ENCODE results near the gene ZNFX1. TPM values are rescaled to one million over a fixed set of nuclear protein-coding genes. Genes with fewer than 3 reads are reported as not detected.

ZNFX1 gene
- total and polyA plus RNA-seq, 5 experiments from 2014 or later = 28.1 to 57.2 (median 45.0) TPM

DNA sequence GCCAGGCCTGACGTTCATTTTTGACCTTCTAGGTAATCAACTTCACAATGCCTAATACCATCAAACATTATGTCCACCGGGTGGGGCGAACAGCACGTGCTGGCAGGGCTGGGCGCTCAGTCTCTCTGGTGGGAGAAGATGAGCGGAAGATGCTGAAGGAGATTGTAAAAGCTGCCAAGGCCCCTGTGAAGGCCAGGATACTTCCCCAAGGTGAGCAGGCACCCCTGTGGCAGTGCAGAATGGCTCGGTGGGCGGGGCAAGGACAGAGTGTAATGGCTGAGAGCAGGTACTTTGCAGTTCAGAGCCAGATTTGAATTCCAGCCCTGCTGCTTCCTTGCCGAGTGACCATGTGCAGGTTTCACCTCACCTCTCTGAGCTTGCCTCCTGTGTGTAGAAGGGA is 41.6 kb downstream of the ZNFX1 start:
- ATAC-seq (no peak), DNase-seq (no peak)
- Mint-ChIP-seq H3K36me3 (peaks cover 4 to 91% (median 31%) of the 10 kb centered on the region in 3 donors), H3K27ac (peak overlapping the region in 4 of 10 donors; percentile 18 to 46 (median 36)), H3K9me3 (no peaks in the 10 kb centered on the region), H3K27me3 (no peaks in the 10 kb centered on the region), H3K4me3 (no peak overlapping the region), H3K4me1 (peaks cover under 1 to 8% (median 4%) of the 10 kb centered on the region in 4 donors)
- POLR2A ChIA-PET = interaction anchor here (0.5 to 1.9 kb wide), 2 partner anchors 11 to 87 kb away, joined by 7 to 8 read pairs; no protein-coding TSS in a partner anchor

DNA sequence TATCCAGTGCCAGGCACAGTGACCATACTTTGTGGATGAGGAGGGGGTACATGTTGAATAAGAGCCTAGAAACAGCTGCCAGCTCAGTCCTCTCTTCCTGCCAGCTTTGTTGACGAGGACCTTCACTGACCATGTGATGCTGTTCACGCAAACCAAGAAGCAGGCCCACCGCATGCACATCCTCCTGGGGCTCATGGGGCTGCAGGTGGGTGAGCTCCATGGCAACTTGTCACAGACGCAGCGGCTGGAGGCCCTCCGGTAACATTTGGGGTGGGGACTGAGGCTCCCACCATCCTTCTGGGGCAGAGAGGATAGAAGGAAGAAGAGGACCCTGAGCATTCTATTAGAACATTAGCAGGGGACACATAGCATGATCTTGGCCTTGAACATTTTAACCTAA is 43.0 kb downstream of the ZNFX1 start:
- H3K27ac Mint-ChIP-seq = peak overlapping the region in 6 of 10 donors; percentile 40 to 83 (median 68)
- POLR2A ChIA-PET = no interaction called here
- H3K4me3 Mint-ChIP-seq = no peak overlapping the region
- H3K27me3 Mint-ChIP-seq = no peaks in the 10 kb centered on the region
- peaks cover 4 to 91% (median 35%) of the 10 kb centered on the region in 3 donors for H3K36me3 Mint-ChIP-seq
- DNase-seq (no peak), ATAC-seq (no peak)
- peaks cover 3 to 14% (median 9%) of the 10 kb centered on the region in 4 donors for H3K4me1 Mint-ChIP-seq
- H3K9me3 Mint-ChIP-seq = no peaks in the 10 kb centered on the region

DNA sequence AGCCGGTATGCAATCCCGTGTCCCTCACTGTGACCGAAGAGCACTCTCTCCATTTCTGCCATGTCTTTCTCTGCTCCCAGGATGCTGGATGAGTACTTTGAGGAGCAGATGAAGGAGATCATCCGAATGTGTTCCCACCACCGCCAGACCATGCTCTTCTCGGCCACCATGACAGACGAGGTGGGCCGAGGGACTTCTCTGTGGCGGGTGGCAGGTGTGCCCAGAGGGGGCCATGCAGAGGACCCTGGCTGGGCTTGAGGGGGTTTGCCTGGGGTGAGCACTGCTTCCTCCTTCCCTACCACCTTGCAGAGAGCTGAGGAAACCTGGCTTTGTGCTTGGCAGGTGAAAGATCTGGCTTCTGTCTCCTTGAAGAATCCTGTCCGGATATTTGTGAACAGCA is 44.6 kb downstream of the ZNFX1 start:
- ATAC-seq (no peak), DNase-seq (no peak)
- H3K27ac Mint-ChIP-seq = no peak overlapping the region
- peaks cover 5 to 14% (median 9%) of the 10 kb centered on the region in 4 donors for H3K4me1 Mint-ChIP-seq
- POLR2A ChIA-PET = interaction anchor here (1.1 kb wide), 1 partner anchor 43 kb away, joined by 3 read pairs; no protein-coding TSS in a partner anchor
- H3K9me3 Mint-ChIP-seq = no peaks in the 10 kb centered on the region
- no peak overlapping the region for H3K4me3 Mint-ChIP-seq
- H3K27me3 Mint-ChIP-seq = no peaks in the 10 kb centered on the region
- peaks cover 4 to 91% (median 37%) of the 10 kb centered on the region in 3 donors for H3K36me3 Mint-ChIP-seq

DNA sequence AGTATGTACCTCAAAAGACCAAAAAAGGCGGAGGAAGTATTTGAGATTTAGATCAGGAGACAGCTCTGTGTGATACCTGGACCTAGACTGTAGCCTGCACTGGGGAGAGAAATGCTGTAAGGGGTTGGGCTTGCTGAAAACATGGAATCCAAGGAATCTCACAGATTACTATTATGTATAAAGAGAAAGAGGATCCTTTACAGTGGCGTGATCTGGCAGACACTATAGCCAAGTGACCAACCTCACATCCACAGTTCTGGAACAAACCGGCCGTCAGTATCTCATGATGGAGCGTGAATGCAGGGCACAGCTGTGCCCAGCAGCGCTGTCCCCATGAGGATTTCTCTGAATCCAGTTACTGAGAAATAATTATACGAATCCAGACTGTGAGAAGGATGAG is 46.4 kb downstream of the ZNFX1 start:
- POLR2A ChIA-PET = no interaction called here
- Mint-ChIP-seq H3K27me3 (no peaks in the 10 kb centered on the region), H3K36me3 (peaks cover 0 to 93% (median 43%) of the 10 kb centered on the region in 3 donors), H3K4me3 (no peak overlapping the region), H3K4me1 (peaks cover 4 to 14% (median 9%) of the 10 kb centered on the region in 4 donors), H3K9me3 (no peaks in the 10 kb centered on the region), H3K27ac (peak overlapping the region in 1 of 10 donors; percentile 84)
- DNase-seq = no peak
- ATAC-seq = no peak

DNA sequence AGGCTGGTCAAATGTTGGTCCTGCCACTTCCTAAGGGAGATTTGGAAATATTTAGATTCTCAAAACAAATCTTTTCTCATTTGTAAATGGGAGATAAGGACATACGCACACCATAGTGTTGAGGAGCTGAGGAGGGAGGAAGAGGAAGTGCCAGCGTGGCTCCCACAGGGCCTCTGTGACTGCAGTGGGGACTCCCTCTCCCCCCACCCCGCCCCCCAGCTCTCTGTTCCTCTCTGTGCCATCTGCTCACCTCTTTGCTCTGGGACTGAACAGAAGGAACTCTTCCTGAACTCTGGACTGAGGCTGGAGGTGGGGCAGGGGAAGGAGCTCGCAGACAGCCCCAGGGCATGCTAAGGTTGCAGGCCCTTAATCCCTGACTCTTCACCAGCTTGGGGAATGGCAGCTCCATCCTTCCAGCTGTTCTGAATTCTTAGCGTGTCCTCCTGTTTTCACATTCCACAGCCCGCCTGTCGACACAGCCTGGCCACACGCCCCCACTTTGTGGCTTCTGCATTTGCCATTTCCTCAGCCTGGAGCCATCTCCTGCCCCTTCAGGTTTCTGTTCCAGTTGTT is 47.2 kb downstream of the ZNFX1 start:
- H3K9me3 Mint-ChIP-seq = no peaks in the 10 kb centered on the region
- ATAC-seq (no peak), DNase-seq (no peak)
- H3K36me3 Mint-ChIP-seq = peaks cover 7 to 93% (median 46%) of the 10 kb centered on the region in 3 donors
- POLR2A ChIA-PET = interaction anchor here (0.5 to 1.1 kb wide), 2 partner anchors 11 to 705 kb away, joined by 4 to 5 read pairs; no protein-coding TSS in a partner anchor
- no peak overlapping the region for H3K4me3 Mint-ChIP-seq
- no peaks in the 10 kb centered on the region for H3K27me3 Mint-ChIP-seq
- H3K4me1 Mint-ChIP-seq = peaks cover 8 to 14% (median 12%) of the 10 kb centered on the region in 4 donors
- H3K27ac Mint-ChIP-seq = peak overlapping the region in 2 of 10 donors; percentile 10 to 84

DNA sequence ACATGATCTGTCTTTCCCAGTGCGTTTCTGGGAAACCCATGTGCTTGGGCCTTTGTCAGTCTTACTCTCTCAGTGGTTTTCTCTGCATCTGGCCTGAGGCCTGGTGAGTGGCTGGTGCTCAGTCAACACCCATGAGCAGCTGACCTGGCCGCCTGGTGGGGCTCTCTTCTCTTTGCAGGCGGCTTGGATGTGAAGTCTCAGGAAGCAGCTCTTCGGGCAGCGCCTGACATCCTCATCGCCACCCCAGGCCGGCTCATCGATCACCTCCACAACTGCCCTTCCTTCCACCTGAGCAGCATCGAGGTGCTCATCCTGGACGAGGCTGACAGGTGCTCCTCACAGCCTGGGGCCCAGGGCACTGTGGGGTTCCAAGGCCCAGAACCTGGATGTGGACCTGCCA is 47.8 kb downstream of the ZNFX1 start:
- Mint-ChIP-seq H3K4me1 (peaks cover 8 to 14% (median 13%) of the 10 kb centered on the region in 4 donors), H3K4me3 (no peak overlapping the region), H3K36me3 (peaks cover 7 to 93% (median 49%) of the 10 kb centered on the region in 3 donors), H3K27ac (peak overlapping the region in 1 of 10 donors; percentile 68), H3K9me3 (no peaks in the 10 kb centered on the region), H3K27me3 (no peaks in the 10 kb centered on the region)
- ATAC-seq (no peak), DNase-seq (no peak)
- POLR2A ChIA-PET = interaction anchor here (0.5 to 1.1 kb wide), 2 partner anchors 10 to 705 kb away, joined by 4 to 5 read pairs; no protein-coding TSS in a partner anchor

DNA sequence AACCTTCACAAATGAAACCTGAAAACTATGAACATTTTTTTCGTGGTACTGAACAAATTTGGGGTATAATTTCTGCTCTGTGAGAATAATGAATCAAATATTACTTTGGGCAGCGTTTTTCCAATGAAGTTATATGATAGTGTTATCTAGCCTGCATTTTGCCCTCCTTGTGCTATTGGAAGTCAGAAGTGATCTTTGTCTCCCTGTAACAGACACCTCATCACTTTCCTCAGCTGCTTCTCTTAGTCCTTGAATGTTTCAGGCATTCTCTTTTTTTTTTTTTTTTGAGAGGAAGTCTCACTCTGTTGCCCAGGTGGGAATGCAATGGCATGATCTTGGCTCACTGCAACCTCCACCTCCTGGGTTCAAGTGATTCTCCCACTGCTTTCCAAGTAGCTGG is 48.5 kb downstream of the ZNFX1 start:
- peaks cover 6 to 14% (median 10%) of the 10 kb centered on the region in 4 donors for H3K4me1 Mint-ChIP-seq
- DNase-seq = no peak
- no peak for ATAC-seq
- H3K9me3 Mint-ChIP-seq = no peaks in the 10 kb centered on the region
- H3K27me3 Mint-ChIP-seq = no peaks in the 10 kb centered on the region
- peaks cover 7 to 93% (median 48%) of the 10 kb centered on the region in 3 donors for H3K36me3 Mint-ChIP-seq
- no peak overlapping the region for H3K4me3 Mint-ChIP-seq
- POLR2A ChIA-PET = interaction anchor here (0.8 to 1.1 kb wide), 2 partner anchors 10 to 14 kb away, joined by 5 read pairs; partner anchors contain the start of gene DDX27
- peak overlapping the region in 2 of 10 donors; percentile 38 to 68 for H3K27ac Mint-ChIP-seq

DNA sequence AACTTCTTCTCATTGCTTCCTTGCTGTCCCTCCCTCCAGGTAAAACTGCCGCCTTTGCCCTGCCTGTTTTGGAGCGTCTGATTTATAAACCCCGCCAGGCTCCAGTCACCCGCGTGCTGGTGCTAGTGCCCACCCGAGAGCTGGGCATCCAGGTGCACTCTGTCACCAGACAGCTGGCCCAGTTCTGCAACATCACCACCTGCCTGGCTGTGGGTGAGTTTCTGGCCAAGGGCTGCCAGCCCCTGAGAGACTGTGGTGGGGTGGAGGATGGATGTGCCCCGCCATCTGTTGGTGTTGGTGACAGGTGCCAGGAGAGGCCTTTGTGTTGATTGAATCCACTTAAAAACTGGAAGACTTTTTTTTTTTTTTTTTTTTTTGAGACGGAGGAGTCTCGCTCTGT is 49.2 kb downstream of the ZNFX1 start:
- Mint-ChIP-seq H3K27ac (no peak overlapping the region), H3K9me3 (no peaks in the 10 kb centered on the region), H3K27me3 (no peaks in the 10 kb centered on the region), H3K4me3 (no peak overlapping the region), H3K36me3 (peaks cover 7 to 93% (median 43%) of the 10 kb centered on the region in 3 donors), H3K4me1 (peaks cover 5 to 14% (median 10%) of the 10 kb centered on the region in 4 donors)
- POLR2A ChIA-PET = interaction anchor here (1.1 kb wide), 1 partner anchor 10 kb away, joined by 5 read pairs; the partner anchor contains the start of gene DDX27
- ATAC-seq (no peak), DNase-seq (no peak)

DNA sequence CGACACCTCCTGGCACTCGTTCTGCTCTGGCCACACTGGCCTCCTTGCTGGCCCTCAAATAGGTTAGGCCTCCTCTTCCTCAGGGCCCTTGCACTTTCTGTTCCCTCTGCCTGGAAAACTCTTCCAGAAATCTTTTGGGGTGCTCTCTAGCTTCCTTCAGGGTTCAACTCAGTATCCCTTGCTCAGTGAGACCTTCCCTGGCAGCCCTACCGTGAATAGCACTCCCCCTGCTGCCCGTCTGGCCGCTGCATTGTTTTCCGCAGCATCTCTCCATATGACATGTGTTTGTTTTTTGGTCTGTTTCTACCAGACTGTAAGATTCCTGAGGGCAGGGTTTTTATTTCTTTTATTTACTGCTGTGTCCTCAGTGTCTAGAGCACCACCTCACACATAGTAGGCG is 52.0 kb downstream of the ZNFX1 start:
- peak overlapping the region in 1 of 10 donors; percentile 16 for H3K4me3 Mint-ChIP-seq
- ATAC-seq (no peak), DNase-seq (no peak)
- peaks cover 7 to 95% (median 41%) of the 10 kb centered on the region in 3 donors for H3K36me3 Mint-ChIP-seq
- H3K27ac Mint-ChIP-seq = peak overlapping the region in 4 of 10 donors; percentile 14 to 79 (median 67)
- no peaks in the 10 kb centered on the region for H3K27me3 Mint-ChIP-seq
- peaks cover 5 to 24% (median 12%) of the 10 kb centered on the region in 4 donors for H3K4me1 Mint-ChIP-seq
- H3K9me3 Mint-ChIP-seq = no peaks in the 10 kb centered on the region
- POLR2A ChIA-PET = no interaction called here

DNA sequence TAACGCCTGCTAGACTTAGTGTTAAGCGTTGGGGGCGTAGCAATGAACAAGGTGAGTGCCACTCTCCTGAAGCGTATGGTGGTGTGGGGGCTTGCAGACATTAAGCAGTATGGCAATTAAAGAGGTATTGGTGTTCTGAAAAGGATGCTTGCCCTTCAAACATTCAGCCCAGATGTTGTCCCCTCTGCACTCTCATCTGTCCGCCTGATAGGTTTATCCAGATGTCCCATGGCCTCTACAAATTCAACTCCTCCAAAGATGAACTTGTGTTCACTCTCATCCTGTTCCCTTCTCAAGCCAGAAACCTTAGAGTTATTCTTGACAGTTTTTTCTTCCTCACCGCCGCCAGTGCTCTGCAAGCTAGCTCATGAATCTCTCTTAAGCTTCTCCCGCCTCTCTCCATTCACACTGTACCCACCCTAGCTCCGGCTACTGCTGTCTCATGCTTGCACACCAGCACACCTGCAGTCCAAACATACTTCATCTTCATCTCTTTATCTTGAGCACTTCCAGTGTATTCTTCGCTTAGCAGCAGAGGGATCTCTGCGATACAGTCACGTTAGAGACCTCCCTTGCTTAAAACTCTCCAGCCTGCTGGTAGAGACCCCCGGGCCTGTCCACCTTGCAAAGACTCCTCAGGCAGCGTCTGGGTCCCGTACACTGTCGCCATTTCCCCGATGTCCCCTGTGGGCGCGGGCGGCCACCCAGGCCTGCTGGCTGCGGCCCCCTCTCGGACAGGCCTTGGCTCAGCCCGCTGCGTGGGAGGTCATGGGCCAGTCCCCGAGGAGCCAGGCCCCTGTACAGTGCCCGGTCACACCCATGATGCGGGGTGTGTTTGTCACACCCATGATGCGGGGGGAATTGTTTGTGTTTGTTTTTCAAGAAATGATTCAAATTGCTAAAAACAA is 57.7 kb downstream of the ZNFX1 start:
- peaks cover 7 to 40% (median 30%) of the 10 kb centered on the region in 4 donors for H3K4me1 Mint-ChIP-seq
- peak overlapping the region; percentile 94 to 100 (median 98) for H3K27ac Mint-ChIP-seq
- no peak for DNase-seq
- peaks cover 4 to 43% (median 13%) of the 10 kb centered on the region in 3 donors for H3K36me3 Mint-ChIP-seq
- H3K4me3 Mint-ChIP-seq = peak overlapping the region; percentile 87 to 99 (median 96)
- ATAC-seq = no peak
- H3K9me3 Mint-ChIP-seq = no peaks in the 10 kb centered on the region
- POLR2A ChIA-PET = interaction anchor here (0.6 to 2.4 kb wide), 4 partner anchors 10 to 465 kb away, joined by 3 to 19 read pairs (median 7); partner anchors contain the start of genes STAU1 and ZNFX1
- no peaks in the 10 kb centered on the region for H3K27me3 Mint-ChIP-seq

DNA sequence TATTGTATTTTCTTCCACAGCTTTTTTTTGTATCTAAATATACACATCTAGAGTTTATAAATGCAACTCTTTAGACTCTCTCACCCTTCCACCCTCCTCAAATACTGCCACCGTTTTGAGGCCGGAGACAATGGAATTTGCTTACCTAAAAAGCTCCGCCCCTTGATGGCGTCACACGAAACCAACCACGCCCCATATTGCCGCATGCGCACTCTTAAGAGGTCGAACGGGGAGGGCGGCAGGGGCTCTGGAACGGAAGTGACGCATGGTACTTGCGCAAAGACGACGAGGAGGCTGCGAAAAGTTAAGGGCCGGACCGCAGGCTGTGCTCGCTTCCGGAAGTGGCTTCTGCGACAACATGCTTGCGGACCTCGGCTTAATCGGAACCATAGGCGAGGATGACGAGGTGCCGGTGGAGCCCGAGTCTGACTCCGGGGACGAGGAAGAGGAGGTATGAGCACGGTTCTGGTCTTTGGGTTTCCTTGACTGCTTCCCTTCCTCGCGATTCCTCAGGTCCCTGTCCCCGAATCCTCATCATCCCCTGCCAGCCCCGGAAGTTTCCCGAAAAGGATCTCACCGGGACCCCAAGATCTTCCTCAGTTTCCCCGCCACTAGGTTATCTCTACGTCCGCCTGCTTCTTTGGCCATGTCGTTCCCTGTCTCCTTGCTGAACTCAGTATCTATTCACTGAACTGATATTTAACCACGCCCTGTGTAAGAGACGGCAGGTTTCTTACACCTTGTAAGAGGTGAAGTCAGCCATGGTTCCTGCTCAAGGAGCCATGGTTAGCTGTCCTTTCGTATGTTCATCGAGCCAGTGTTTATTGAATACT is 58.5 kb downstream of the ZNFX1 start, which contains the start of gene DDX27:
Gene DDX27, plus strand, starts transcription at position 326 of the 833 bp plus-strand sequence. Its CDS starts 33 bp downstream, at position 359.
- peak; percentile 88 for ATAC-seq
- POLR2A ChIA-PET = interaction anchor here (0.7 to 2.4 kb wide), 7 partner anchors 10 to 163 kb away, joined by 3 to 19 read pairs (median 5); partner anchors contain the start of genes STAU1 and ZNFX1

More for the DNA sequence above, 58.5 kb downstream of the ZNFX1 start, which contains the start of gene DDX27:
- Mint-ChIP-seq H3K4me3 (peak within 1 kb of the TSS; percentile 87 to 99 (median 96)), H3K4me1 (peaks cover 7 to 37% (median 30%) of the 10 kb centered on the region in 4 donors), H3K27me3 (no peaks in the 10 kb centered on the region), H3K9me3 (no peaks in the 10 kb centered on the region), H3K36me3 (peaks cover 4 to 35% (median 6%) of the 10 kb centered on the region in 3 donors), H3K27ac (peak within 1 kb of the TSS; percentile 94 to 100 (median 98))
- DNase-seq = peak; percentile 85 to 98 (median 97)

All from naive thymus-derived CD8-positive, alpha-beta T cell (primary cell).